Thymus (tissue), 11 donors: Measurements from ENCODE around the gene PRKG1. TPM values are rescaled to one million over a fixed set of nuclear protein-coding genes. Genes with fewer than 3 reads are reported as not detected.
"Not testable (repeated sequence)": the region's sequence is repeated elsewhere in the genome, so short reads cannot be mapped to it uniquely, and the experiment has no call there.

Source experiments
- DNase-seq, 9 donors: peaks; one replicate each; pipeline ENCODE4 v3.0.0-alpha.2; 2013; ENCODE audit warnings: low spot score in 9 of 9, low read depth in 6 of 9, missing footprints in 1 of 9
- H3K27ac ChIP-seq, 2 donors: one replicate each; pipeline ENCODE4 v1.5.1; 2013; ENCODE audit warnings: control low read depth in 1 of 2, low read depth in 1 of 2, low read length in 1 of 2, mild to moderate bottlenecking in 1 of 2, moderate library complexity in 1 of 2
- H3K27me3 ChIP-seq, 2 donors: one replicate each; pipeline ENCODE4 v1.5.1; 2013; ENCODE audit warnings: low read length in 1 of 2; ENCODE audit not compliant: control insufficient read depth in 2 of 2, insufficient read depth in 1 of 2
- H3K36me3 ChIP-seq, 2 donors: one replicate each; pipeline ENCODE4 v1.5.1; 2013; ENCODE audit warnings: low read length in 1 of 2, mild to moderate bottlenecking in 1 of 2, moderate library complexity in 1 of 2; ENCODE audit not compliant: control insufficient read depth in 2 of 2, insufficient read depth in 2 of 2
- H3K4me1 ChIP-seq, 2 donors: one replicate each; pipeline ENCODE4 v1.5.1; 2013; ENCODE audit warnings: low read length in 2 of 2; ENCODE audit not compliant: control insufficient read depth in 2 of 2, insufficient read depth in 2 of 2
- H3K4me3 ChIP-seq, 2 donors: one replicate each; pipeline ENCODE4 v1.5.1; 2013; ENCODE audit warnings: low read length in 2 of 2, control low read depth in 1 of 2, mild to moderate bottlenecking in 1 of 2
- H3K9me3 ChIP-seq, 2 donors: one replicate each; pipeline ENCODE4 v1.5.1; 2013; ENCODE audit warnings: low read length in 1 of 2, mild to moderate bottlenecking in 1 of 2; ENCODE audit not compliant: control insufficient read depth in 2 of 2, insufficient read depth in 1 of 2
- WGBS: extraction: QIAGEN DNeasy Blood & Tissue Kit; methylation state at CpG from one replicate; pipeline ENCODE4 v1.1.7; 2013; 5-methylcytosine and 5-hydroxymethylcytosine counted together
- polyA plus RNA-seq: library from polyadenylated mRNA; stranded (reverse); fragments of 200-250 nt; gene quantifications from one replicate; pipeline ENCODE4 v1.2.3, GENCODE V29; 2013
- total RNA-seq: library from RNA; stranded (reverse); fragments of 120-200 nt; gene quantifications from one replicate; pipeline ENCODE4 v1.2.4, GENCODE V29; 2013
- donor health status: healthy.

PRKG1 gene
- total and polyA plus RNA-seq, 2 donors: 2.5 to 7.4 TPM

GRCh38 chr10:51341745-51342144 lies 267.5 kb downstream of the PRKG1 start:
- H3K36me3 ChIP-seq, H3K27me3 ChIP-seq, H3K27ac ChIP-seq, H3K9me3 ChIP-seq, H3K4me1 ChIP-seq, DNase-seq, H3K4me3 ChIP-seq: not testable (repeated sequence)
- 94% methylated on average over 3 of the region's 3 CpGs for WGBS

DNA sequence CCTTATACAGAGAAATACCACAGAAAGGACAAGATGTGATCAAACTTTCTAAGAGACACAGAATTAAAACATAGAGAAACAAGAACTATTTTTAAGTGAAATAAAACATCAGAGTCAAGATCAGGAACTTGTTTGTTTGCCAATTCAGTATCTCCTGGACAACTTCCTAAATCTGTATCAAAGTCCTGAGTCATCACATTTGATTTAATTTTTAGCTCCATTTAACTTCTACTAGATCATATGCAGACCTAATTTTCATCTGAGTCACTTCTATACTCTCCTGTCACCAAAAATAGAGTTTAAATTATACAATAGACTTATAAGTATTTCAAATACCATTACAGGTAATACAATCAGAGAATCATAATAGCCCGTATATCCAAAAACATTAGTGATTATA lies 268.1 kb downstream of the PRKG1 start:
- Histone ChIP-seq H3K36me3 (no peaks in the 10 kb centered on the region), H3K4me1 (no peaks in the 10 kb centered on the region), H3K9me3 (no peaks in the 10 kb centered on the region), H3K4me3 (no peak overlapping the region), H3K27ac (no peak overlapping the region), H3K27me3 (no peaks in the 10 kb centered on the region)
- DNase-seq: no peak
- WGBS: 96% methylated on average over 1 of the region's 1 CpG

DNA sequence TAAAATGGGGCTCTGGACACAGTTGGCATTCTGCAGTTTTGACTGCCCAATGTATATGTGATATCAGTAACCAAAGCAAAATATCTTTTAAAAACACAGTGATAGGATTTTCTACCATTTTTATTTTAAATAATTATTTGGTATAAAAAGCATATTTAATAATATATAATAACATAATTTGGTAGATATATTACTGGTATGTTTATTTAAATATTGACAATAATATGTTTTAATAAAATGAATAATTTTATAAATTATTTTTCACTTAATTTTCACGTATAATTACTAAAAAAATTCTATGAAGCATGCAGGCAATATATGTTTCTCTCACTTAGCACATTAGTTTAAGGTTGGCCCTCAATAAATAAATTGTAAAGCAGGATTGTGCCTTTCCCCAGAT lies 269.1 kb downstream of the PRKG1 start:
- H3K4me3 ChIP-seq: no peak overlapping the region
- no peaks in the 10 kb centered on the region for H3K27me3 ChIP-seq
- no peaks in the 10 kb centered on the region for H3K4me1 ChIP-seq
- 99% methylated on average over 1 of the region's 1 CpG for WGBS
- no peak overlapping the region for H3K27ac ChIP-seq
- H3K36me3 ChIP-seq: no peaks in the 10 kb centered on the region
- H3K9me3 ChIP-seq: no peaks in the 10 kb centered on the region
- DNase-seq: no peak

DNA sequence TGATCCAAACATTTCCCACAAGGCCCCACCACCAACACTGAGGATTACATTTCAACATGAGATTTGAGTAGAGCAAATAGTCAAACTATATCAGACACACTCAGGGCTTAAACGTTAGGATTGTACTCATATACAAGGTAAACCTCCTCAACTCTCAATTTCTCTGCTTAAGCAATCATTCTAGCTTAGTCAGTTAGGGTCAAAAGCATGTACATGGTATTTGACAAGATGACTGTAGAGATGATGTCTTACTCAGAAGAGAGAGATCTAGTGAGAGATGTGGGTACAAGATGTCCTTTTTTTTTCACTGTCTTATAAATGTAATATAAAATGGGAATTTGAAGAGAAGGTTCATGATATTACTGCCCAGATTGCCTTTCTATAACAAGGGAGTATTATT lies 270.1 kb downstream of the PRKG1 start:
- 91% methylated on average over 1 of the region's 1 CpG for WGBS
- Histone ChIP-seq H3K36me3 (no peaks in the 10 kb centered on the region), H3K27me3 (no peaks in the 10 kb centered on the region), H3K9me3 (no peaks in the 10 kb centered on the region), H3K4me1 (no peaks in the 10 kb centered on the region), H3K27ac (no peak overlapping the region), H3K4me3 (no peak overlapping the region)
- DNase-seq: no peak

GRCh38 chr10:51348622-51349021 lies 274.3 kb downstream of the PRKG1 start:
- Histone ChIP-seq H3K27ac (peak overlapping the region in 1 of 2 donors; percentile 45), H3K27me3 (no peaks in the 10 kb centered on the region), H3K9me3 (no peaks in the 10 kb centered on the region), H3K4me1 (no peaks in the 10 kb centered on the region), H3K4me3 (no peak overlapping the region), H3K36me3 (no peaks in the 10 kb centered on the region)
- 90% methylated on average over 4 of the region's 4 CpGs for WGBS
- no peak for DNase-seq

- 93% methylated on average over 2 of the region's 2 CpGs for WGBS
- Histone ChIP-seq H3K27ac (no peak overlapping the region), H3K27me3 (no peaks in the 10 kb centered on the region), H3K4me1 (no peaks in the 10 kb centered on the region), H3K4me3 (no peak overlapping the region), H3K36me3 (no peaks in the 10 kb centered on the region), H3K9me3 (no peaks in the 10 kb centered on the region)
- DNase-seq: no peak
These were observed 282.9 kb downstream of the PRKG1 start for GRCh38 chr10:51357170-51357569.

- H3K27ac ChIP-seq: no peak overlapping the region
- no peaks in the 10 kb centered on the region for H3K27me3 ChIP-seq
- H3K4me1 ChIP-seq: no peaks in the 10 kb centered on the region
- H3K36me3 ChIP-seq: no peaks in the 10 kb centered on the region
- H3K4me3 ChIP-seq: no peak overlapping the region
- DNase-seq: no peak
- H3K9me3 ChIP-seq: no peaks in the 10 kb centered on the region
These were observed 283.9 kb downstream of the PRKG1 start for GRCh38 chr10:51358227-51358626.

DNA sequence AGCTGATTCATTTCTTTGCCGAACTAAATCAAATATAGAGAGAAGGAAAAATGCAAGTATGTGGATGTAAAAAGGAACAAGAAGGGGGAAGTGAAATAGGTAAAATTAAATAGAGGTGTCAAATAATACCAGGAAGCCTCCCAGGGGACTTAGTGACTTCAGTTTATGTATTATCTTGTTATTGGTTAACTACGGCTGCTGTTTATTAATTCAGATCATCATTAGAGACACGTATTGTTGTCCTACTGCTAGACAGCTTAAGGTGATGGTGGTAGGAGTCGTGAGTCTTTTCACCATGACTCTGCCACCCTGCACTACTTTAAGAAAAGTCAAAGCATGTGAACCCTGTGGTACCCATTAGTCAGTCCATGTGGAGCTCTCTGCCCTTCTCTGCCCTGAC lies 289.1 kb downstream of the PRKG1 start:
- no peaks in the 10 kb centered on the region for H3K9me3 ChIP-seq
- no peak overlapping the region for H3K27ac ChIP-seq
- no peak for DNase-seq
- 94% methylated on average over 4 of the region's 4 CpGs for WGBS
- H3K4me3 ChIP-seq: no peak overlapping the region
- H3K4me1 ChIP-seq: no peaks in the 10 kb centered on the region
- H3K36me3 ChIP-seq: no peaks in the 10 kb centered on the region
- no peaks in the 10 kb centered on the region for H3K27me3 ChIP-seq

DNA sequence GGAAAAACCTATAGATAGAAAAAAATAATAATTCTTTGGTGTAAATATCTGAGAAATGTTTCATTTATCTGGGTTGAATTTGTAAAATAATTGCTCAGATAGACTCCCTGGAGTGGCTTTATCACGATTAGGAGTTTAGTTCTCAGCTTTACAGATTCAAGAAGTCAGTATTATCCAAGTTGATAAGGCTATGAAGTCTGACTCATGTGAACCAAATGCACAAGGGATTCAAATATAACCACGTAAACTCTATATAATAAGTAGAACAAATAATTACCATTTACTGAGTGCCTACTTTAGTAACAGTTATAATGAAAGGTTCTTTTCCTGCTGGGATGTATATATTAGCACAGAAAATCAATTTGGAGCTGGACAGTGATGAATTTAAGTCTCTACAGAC lies 290.4 kb downstream of the PRKG1 start:
- H3K4me3 ChIP-seq: no peak overlapping the region
- 91% methylated on average over 2 of the region's 2 CpGs for WGBS
- H3K36me3 ChIP-seq: no peaks in the 10 kb centered on the region
- no peak for DNase-seq
- no peak overlapping the region for H3K27ac ChIP-seq
- no peaks in the 10 kb centered on the region for H3K27me3 ChIP-seq
- no peaks in the 10 kb centered on the region for H3K9me3 ChIP-seq
- no peaks in the 10 kb centered on the region for H3K4me1 ChIP-seq

DNA sequence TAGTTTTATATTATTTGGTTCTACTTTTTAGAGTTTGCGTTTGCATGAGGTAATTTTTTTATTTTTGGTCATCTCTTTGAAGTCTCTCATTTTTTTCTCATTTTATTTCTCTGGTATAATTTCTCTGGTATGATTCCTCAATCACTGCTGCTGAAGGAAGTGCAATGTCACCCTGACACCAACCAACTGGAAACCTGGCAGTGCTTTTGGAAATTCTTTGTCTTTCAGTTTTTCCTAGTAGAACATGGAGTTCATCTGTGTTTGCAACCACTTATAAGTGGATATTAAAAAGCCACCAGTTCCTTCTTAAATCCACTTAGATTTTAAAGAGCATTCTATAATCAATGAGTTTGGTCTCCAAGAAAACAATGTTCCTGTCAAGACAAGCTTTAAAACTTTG lies 291.8 kb downstream of the PRKG1 start:
- Histone ChIP-seq H3K4me1 (no peaks in the 10 kb centered on the region), H3K9me3 (no peaks in the 10 kb centered on the region), H3K36me3 (no peaks in the 10 kb centered on the region), H3K27ac (no peak overlapping the region), H3K27me3 (no peaks in the 10 kb centered on the region), H3K4me3 (no peak overlapping the region)
- WGBS: 98% methylated on average over 1 of the region's 1 CpG
- DNase-seq: no peak
